ENCODE measurements around the gene CTDSPL.

DNA sequence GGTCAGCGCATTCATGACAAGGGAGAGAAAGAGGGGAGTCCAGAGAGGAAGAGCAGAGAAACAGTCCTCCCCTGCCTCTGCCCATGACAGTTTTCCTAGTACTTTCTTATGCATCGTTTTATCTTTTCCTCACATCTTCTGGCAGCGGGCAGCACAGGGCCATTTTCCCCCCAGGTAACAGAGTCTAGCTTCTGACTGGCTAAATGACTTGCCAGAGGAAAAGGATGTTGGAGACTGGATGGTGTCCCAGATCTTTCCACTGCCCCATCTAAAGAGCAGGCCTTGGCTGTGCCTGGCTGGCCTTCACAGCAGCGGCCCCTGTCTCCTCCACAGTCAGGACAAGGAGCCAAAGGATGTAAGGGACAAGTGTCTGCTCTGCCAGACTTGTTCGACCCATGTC lies 59.3 kb downstream of the CTDSPL start:
- TF ChIP-seq EZH2 (IDR thresholded peaks at IDR 0.05; ENCODE audit: borderline replicate concordance, control insufficient read depth, low read depth, low read length) (no peak), CREB1 (IDR thresholded peaks at IDR 0.05; ENCODE audit: low read depth) (no peak), POLR2A (IDR thresholded peaks at IDR 0.05; ENCODE audit: low read depth, low read length) (no peak), RFX5 (IDR thresholded peaks at IDR 0.05; ENCODE audit: low read depth, low read length) (no peak), TCF3 (IDR thresholded peaks at IDR 0.05; ENCODE audit: borderline replicate concordance, insufficient read depth, low read depth, low read length) (no peak), CTCF (IDR thresholded peaks at IDR 0.05 in 2 of 3, conservative IDR thresholded peaks at IDR 0.05 in 1 of 3; ENCODE audit: control insufficient read depth in 2 of 3, extremely low read depth in 1 of 3, insufficient read depth in 1 of 3, low read depth in 3 of 3, low read length in 3 of 3) (no peak), MEF2A (IDR thresholded peaks at IDR 0.05; ENCODE audit: insufficient read depth, low read depth, low read length) (no peak)
- TF ChIP-seq, protein P1, sequence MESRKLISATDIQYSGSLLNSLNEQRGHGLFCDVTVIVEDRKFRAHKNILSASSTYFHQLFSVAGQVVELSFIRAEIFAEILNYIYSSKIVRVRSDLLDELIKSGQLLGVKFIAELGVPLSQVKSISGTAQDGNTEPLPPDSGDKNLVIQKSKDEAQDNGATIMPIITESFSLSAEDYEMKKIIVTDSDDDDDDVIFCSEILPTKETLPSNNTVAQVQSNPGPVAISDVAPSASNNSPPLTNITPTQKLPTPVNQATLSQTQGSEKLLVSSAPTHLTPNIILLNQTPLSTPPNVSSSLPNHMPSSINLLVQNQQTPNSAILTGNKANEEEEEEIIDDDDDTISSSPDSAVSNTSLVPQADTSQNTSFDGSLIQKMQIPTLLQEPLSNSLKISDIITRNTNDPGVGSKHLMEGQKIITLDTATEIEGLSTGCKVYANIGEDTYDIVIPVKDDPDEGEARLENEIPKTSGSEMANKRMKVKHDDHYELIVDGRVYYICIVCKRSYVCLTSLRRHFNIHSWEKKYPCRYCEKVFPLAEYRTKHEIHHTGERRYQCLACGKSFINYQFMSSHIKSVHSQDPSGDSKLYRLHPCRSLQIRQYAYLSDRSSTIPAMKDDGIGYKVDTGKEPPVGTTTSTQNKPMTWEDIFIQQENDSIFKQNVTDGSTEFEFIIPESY (IDR thresholded peaks at IDR 0.05), result no peak
- TF ChIP-seq, protein P2, sequence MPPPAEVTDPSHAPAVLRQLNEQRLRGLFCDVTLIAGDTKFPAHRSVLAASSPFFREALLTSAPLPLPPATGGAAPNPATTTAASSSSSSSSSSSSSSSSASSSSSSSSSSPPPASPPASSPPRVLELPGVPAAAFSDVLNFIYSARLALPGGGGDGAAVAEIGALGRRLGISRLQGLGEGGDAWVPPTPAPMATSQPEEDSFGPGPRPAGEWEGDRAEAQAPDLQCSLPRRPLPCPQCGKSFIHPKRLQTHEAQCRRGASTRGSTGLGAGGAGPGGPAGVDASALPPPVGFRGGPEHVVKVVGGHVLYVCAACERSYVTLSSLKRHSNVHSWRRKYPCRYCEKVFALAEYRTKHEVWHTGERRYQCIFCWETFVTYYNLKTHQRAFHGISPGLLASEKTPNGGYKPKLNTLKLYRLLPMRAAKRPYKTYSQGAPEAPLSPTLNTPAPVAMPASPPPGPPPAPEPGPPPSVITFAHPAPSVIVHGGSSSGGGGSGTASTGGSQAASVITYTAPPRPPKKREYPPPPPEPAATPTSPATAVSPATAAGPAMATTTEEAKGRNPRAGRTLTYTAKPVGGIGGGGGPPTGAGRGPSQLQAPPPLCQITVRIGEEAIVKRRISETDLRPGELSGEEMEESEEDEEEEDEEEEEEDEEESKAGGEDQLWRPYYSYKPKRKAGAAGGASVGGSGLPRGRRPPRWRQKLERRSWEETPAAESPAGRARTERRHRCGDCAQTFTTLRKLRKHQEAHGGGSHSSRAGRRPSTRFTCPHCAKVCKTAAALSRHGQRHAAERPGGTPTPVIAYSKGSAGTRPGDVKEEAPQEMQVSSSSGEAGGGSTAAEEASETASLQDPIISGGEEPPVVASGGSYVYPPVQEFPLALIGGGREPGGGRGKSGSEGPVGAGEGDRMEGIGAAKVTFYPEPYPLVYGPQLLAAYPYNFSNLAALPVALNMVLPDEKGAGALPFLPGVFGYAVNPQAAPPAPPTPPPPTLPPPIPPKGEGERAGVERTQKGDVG (CRISPR knock-in tag; IDR thresholded peaks at IDR 0.05), result no peak
- TF ChIP-seq, protein P3, sequence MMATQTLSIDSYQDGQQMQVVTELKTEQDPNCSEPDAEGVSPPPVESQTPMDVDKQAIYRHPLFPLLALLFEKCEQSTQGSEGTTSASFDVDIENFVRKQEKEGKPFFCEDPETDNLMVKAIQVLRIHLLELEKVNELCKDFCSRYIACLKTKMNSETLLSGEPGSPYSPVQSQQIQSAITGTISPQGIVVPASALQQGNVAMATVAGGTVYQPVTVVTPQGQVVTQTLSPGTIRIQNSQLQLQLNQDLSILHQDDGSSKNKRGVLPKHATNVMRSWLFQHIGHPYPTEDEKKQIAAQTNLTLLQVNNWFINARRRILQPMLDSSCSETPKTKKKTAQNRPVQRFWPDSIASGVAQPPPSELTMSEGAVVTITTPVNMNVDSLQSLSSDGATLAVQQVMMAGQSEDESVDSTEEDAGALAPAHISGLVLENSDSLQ (IDR thresholded peaks at IDR 0.05), result no peak

All from GM12878 (cell line).